Hepatocyte (in vitro differentiated cells): ENCODE data around the gene MDM2.

Experiments
- CTCF ChIP-seq: fragments of 200-600 bp; sonication (generic); IDR thresholded peaks from 2 replicates; pipeline ENCODE4 v1.5.1; 2016; ENCODE audit warnings: antibody characterized with exemption, mild to moderate bottlenecking; ENCODE audit not compliant: poor library complexity
- EZH2 ChIP-seq: fragments of 200-600 bp; sonication (generic); IDR thresholded peaks from 2 replicates; pipeline ENCODE4 v1.6.1; 2016; ENCODE audit warnings: antibody characterized with exemption, mild to moderate bottlenecking, borderline replicate concordance
- EZH2phosphoT487 ChIP-seq: fragments of 200-600 bp; sonication (generic); IDR thresholded peaks from one replicate; pipeline ENCODE4 v1.6.1; 2018; ENCODE audit warnings: antibody characterized with exemption, mild to moderate bottlenecking, low read depth, moderate library complexity; ENCODE audit not compliant: unreplicated experiment, severe bottlenecking

DNA sequence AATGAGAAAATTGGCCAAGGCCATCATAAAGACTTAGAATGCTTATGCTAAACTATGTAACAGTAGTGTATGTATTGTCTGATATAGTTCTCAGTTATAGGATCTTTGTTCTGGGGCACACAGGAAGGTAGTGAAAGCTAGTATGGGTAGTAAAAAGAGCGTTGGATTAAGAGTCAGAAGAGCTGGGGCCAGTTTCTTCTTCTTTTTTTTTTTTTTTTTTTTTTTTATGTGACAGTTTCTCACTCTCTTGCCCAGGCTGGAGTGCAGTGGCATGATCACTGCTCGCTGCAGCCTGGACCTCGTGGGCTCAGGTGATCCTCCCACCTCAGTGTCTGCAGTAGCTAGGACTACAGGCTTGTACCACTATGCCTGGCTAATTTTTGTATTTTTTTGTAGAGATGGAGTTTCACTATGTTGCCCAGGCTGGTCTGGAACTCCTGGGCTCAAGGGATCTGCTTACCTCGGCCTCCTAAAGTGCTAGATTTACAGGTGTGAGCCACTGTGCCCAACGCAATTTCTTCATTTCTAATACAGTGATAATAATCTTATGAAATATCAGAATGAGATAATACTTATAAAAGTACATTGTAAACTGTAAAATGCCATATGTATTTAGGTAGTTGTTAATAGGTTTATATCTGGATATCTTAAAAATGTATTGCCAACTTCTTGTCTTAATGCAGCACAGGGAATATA lies 7.4 kb downstream of the MDM2 start:
- TF ChIP-seq CTCF (no peak), EZH2phosphoT487 (no peak), EZH2 (no peak)
